HG03064 (cell line): ENCODE measurements around the gene SLC23A2.

Experiments
- ATAC-seq: cut with Tn5 transposase; IDR thresholded peaks from one replicate; pipeline ENCODE4 v1.9.1; 2021; ENCODE audit warnings: low read depth; ENCODE audit not compliant: unreplicated experiment

Gene SLC23A2

GRCh38 chr20:4912380-4913142 is 88.7 kb downstream of the SLC23A2 start:
- ATAC-seq, result no peak

DNA sequence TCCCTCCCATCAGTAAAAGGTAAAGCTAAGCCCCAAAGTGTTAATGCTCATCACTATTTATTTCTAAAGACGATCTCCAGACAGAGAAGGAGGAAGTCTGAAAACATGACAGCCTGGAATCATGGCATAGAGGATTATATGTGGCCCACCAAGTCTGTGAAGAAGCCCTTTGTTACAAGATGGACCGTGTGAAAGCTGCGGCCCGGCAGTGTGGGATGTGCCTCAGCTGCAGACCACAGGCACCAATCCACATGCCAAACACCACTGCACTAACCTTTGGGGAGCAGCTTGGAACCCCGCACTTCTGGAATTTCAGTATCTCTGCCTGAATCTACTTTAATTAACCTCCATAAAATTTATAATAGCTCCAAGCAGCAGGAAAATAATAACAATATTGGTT is 90.4 kb downstream of the SLC23A2 start:
- no peak for ATAC-seq

DNA sequence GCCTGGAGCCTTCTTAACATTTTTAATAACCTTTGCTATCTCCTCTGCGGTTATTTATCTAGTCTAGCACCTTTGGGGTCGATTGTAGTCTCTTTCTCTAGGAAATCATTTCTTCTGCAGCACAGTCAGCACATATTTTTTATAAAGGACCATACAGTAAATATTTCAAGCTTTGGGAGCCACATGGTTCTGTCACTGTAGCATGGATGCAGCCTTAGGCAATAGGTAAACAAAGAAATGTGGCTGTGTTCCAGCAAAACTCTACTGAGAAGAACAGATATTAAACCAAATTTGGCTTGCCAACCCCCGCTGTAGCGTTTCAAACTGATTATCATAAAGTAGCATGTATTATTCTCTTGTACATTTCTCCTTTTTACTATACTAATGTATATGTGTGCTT is 95.7 kb downstream of the SLC23A2 start:
- ATAC-seq, result no peak

DNA sequence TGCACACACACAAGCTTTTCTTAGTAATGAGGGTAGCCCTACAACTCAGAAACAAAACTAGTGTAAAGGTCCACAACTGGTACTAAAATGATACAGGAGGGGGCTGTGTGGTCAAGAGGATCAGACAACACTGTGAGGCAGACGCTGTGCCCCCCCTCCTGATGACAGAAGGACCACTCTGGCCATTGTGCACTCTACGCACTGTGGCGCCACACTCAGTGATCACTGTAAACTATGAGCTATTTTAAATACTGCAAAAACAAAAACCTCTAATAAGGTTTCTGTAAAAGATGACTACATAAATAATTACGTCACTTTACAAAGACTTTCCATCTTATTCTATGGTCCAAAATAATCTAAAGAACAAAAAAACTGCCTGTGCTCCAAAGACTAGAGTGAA is 96.1 kb downstream of the SLC23A2 start:
- ATAC-seq, result no peak

DNA sequence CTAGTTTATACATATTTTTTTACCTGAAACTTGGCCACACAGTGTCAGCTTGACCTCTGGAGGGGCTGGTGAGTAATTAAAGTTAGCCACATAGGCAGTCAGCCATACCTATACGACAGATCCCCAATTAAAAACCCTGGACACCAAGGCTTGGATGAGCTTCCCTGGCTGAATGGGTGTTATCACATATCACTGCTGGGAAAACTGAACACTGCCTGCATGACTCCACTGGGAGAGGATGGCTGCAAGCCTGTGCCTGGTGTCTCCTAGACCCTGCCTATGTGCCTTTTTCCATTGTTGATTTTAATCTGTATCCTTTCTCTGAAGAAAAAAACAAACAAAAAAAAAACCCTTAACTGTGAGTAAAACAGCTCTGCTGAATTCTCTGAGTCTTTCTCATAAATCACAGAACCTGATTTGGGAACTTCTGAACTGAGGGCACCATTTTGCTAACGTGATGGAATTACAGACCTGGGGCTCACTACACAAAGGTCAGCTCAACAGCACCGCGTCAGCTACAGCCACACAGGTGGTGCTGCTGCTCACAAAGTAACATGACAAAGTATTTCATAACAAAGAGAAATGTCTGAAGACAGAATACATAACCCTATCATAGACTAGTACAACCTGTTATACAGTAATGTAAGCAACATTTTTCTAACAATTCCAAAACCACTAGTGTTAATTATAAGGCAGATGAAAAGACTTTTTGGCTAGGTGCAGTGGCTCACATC is 97.0 kb downstream of the SLC23A2 start:
- ATAC-seq, result no peak

DNA sequence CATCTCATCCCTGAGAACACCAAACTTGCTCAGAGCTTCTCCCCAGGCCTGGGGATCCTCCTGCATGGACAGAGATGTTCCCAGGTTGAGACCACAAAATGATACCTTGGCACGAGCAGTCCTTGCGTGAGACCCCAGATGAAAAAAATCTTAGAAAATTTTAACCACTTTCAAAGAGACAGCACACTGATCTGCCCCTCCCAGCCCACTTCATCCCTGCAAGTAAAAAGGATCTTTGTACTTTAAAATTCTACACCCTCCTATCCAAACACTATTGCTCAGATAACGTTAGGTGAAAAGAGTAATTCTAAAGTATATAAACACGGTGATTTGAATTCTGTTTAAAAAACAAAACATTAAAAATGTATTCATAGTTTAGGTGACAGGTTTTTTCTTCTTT is 98.5 kb downstream of the SLC23A2 start:
- ATAC-seq, result no peak

DNA sequence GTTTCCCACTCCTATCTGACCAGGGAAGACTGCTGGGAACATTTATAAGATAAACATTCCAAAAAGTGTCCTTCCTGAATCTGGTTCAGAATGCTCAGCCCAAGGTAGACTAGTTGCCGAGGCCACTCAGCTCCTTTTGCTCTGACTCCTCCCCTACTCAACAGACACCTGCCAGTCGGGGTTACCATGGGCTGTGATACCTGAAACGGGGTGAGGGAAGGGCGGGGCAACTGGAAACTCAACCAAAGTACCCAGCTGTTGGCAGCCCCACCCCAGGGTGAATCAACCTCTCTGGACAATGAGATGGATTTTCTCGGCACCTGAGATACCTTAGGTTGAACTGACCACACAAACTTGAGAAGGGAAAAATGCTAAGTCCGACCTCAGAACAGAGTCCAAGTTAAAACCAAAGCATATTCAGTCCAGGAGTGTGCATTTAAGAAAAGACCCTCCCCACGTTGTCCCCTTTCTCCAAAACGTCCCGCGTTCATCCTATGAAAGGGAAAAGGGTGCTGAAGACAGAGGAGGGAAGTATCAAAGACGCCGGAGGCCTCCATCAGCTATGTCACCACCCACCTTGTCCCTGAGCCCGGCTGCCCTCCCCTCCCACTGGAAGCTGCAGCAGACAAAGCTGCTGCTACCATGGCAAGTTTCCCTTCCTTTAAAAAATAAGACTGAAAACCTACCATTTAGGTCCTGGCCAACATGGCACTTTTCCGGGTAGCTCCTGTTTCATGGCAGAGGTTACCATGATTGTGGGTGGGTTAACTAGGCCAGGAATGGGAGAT is 100.1 kb downstream of the SLC23A2 start:
- no peak for ATAC-seq

DNA sequence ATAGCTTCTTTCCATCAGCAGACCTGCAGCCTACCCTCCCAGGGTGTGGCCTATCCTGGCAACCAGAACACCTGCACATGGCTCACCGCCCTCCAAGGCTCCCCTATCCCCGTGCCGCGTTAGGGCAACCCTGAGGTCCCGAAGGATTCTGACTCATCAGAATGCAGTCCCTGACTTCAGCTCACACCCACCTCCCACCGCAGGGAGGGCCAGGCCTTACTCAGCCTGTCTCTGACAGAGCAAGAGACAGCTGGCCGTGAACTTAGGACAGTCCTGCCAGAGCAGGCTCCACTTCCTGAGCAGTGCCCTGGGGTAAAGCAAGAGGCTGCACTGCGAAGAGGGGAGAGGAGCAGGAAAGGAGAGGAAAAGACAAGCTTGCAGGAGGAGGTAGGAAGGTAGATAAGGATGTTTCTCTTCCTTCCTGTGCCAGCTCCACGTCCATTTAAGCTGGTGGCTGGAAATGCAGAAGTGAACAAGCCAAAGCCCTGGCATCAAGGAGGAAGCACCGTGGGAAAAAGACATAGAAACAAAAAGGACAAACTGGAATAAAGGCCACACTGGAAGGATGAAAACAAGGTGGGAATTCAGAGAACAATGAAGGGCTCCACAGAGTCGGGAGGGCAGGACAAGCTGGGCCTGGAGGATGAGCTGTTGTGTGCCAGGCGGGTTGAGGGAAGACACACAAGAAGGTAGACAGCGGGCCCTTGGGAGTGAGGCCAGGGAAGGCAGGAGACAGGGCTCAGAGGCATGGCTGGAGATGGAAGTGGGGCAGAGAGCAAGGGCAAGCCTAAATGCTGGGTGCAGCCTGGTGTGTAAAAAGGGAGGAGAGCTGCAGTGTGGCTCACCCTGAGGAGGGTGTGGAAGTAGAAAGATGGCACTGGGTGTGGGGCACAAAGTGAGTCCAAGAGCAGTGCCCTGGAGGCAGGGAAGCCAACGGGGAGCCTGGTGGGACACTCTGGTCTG is 102.7 kb downstream of the SLC23A2 start:
- no peak for ATAC-seq

GRCh38 chr20:4897600-4897999 is 103.7 kb downstream of the SLC23A2 start:
- no peak for ATAC-seq

- no peak for ATAC-seq
These were observed 104.3 kb downstream of the SLC23A2 start for GRCh38 chr20:4896971-4897497.

- no peak for ATAC-seq
These were observed 105.1 kb downstream of the SLC23A2 start for GRCh38 chr20:4896119-4896702.

- no peak for ATAC-seq
These were observed 106.3 kb downstream of the SLC23A2 start for GRCh38 chr20:4894981-4895381.

DNA sequence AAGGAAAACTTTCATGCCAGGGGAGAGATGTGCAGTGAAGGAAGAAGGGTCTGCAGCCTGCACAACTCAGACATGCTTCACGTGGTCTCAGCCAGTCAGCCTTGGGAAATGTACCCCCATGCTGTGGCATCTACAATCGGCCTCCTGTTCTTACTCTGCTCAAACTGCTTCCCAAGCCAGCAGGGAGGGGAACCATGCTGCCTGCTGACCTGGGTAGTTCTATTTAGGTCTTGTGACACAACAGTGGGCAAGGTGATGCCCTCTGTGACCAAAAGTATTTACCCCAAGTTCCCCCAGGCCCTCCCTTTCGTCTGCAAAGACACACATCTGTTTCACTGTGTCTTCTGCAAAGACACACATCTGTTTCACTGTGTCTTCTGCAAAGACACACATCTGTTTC is 106.9 kb downstream of the SLC23A2 start:
- ATAC-seq, result no peak

- ATAC-seq, result no peak
These were observed 107.6 kb downstream of the SLC23A2 start for GRCh38 chr20:4893709-4894108.

GRCh38 chr20:4891997-4892396 is 109.3 kb downstream of the SLC23A2 start:
- ATAC-seq, result no peak

GRCh38 chr20:4891190-4891763 is 110.0 kb downstream of the SLC23A2 start:
- no peak for ATAC-seq

- ATAC-seq, result no peak
These were observed 111.9 kb downstream of the SLC23A2 start for GRCh38 chr20:4889446-4889845.

DNA sequence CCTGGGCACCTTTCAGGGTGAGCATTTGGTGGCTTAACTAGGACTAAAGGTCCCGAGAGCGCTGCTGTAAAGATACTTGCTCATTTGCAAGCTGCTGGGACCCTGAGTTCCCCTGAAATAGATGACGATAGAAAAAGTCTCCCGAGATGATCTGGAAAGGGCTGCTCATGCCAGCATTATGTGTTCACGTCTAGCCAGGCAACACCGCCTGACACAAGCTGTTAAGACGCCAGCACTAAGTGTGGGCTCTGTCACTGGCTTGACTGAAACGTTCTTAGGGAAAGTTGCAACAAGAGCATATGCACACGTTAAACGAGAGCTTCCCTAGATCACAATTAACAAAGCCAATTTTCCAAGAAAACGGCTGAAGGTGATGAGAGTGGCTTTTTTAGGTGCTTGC is 113.7 kb downstream of the SLC23A2 start:
- no peak for ATAC-seq

- ATAC-seq, result no peak
These were observed 114.4 kb downstream of the SLC23A2 start for GRCh38 chr20:4886771-4887527.
